GM12878 (cell line): ENCODE measurements around the gene SKIDA1.

Source experiments
- BHLHE40 ChIP-seq, 2 experiments: fragments of 450-650 bp in 1 of 2; IDR thresholded peaks; 2 replicates each; pipeline ENCODE4 v1.6.1; 2011 to 2017; ENCODE audit warnings: low read depth in 2 of 2, borderline replicate concordance in 1 of 2, improper control_type of control experiment in 1 of 2, low read length in 1 of 2, mild to moderate bottlenecking in 1 of 2
- CHD1 ChIP-seq: IDR thresholded peaks from 2 replicates; pipeline ENCODE4 v1.6.1; 2012; ENCODE audit warnings: low read depth, low read length, improper control_type of control experiment
- CREM ChIP-seq: IDR thresholded peaks from 2 replicates; pipeline ENCODE4 v1.6.1; 2014; ENCODE audit warnings: antibody characterized with exemption, low read depth
- CTCF ChIP-seq, 3 experiments: IDR thresholded peaks in 2 of 3; conservative IDR thresholded peaks in 1 of 3; 2 replicates each; pipeline ENCODE4 v1.5.1; 2011; ENCODE audit warnings: low read depth in 3 of 3, low read length in 3 of 3, mild to moderate bottlenecking in 3 of 3, control low read depth in 2 of 3, moderate library complexity in 2 of 3, inconsistent platforms in 1 of 3, mixed read lengths in 1 of 3; ENCODE audit not compliant: control insufficient read depth in 2 of 3, insufficient read depth in 1 of 3; ENCODE audit errors: extremely low read depth in 1 of 3
- ELK1 ChIP-seq: IDR thresholded peaks from 2 replicates; pipeline ENCODE4 v1.6.1; 2012; ENCODE audit warnings: low read depth, low read length, improper control_type of control experiment
- ESRRA ChIP-seq: IDR thresholded peaks from 2 replicates; pipeline ENCODE4 v1.6.1; 2012; ENCODE audit warnings: mild to moderate bottlenecking, low read length, improper control_type of control experiment
- EZH2 ChIP-seq: IDR thresholded peaks from 2 replicates; pipeline ENCODE4 v1.6.1; 2012; ENCODE audit warnings: low read depth, mild to moderate bottlenecking, control low read depth, inconsistent platforms, low read length, borderline replicate concordance; ENCODE audit not compliant: control insufficient read depth
- NFIC ChIP-seq: IDR thresholded peaks from 2 replicates; pipeline ENCODE4 v1.6.1; 2012; ENCODE audit warnings: low read depth, mild to moderate bottlenecking, inconsistent platforms, low read length, moderate library complexity
- RAD21 ChIP-seq: IDR thresholded peaks from 2 replicates; pipeline ENCODE4 v1.6.1; 2011; ENCODE audit warnings: mild to moderate bottlenecking, low read depth, low read length, moderate library complexity; ENCODE audit not compliant: insufficient read depth
- REST ChIP-seq: IDR thresholded peaks from 2 replicates; pipeline ENCODE4 v1.6.1; 2012; ENCODE audit warnings: mild to moderate bottlenecking, low read depth, low read length
- SP1 ChIP-seq: IDR thresholded peaks from one replicate; pipeline ENCODE4 v1.6.1; 2011; ENCODE audit warnings: low read depth, low read length
- TCF7 ChIP-seq: IDR thresholded peaks from 2 replicates; pipeline ENCODE4 v1.6.1; 2014; ENCODE audit warnings: antibody characterized with exemption, borderline replicate concordance

GRCh38 chr10:21516242-21517131 is 9.0 kb downstream of the SKIDA1 start:
- TF ChIP-seq CHD1, result no peak
- TF ChIP-seq REST, result no peak
- no peak for TF ChIP-seq CTCF (IDR thresholded peaks at IDR 0.05 in 2 of 3, conservative IDR thresholded peaks at IDR 0.05 in 1 of 3; ENCODE audit: control insufficient read depth in 2 of 3, extremely low read depth in 1 of 3, insufficient read depth in 1 of 3, low read depth in 3 of 3, low read length in 3 of 3)
- TF ChIP-seq RAD21, result no peak
- no peak for TF ChIP-seq NFIC
- TF ChIP-seq ELK1, result no peak
- TF ChIP-seq ESRRA, result no peak
- no peak for TF ChIP-seq TCF7
- TF ChIP-seq BHLHE40 (IDR thresholded peaks at IDR 0.05; ENCODE audit: borderline replicate concordance in 1 of 2, low read depth in 2 of 2, low read length in 1 of 2), result no peak
- TF ChIP-seq CREM, result no peak
- no peak for TF ChIP-seq SP1
- TF ChIP-seq EZH2, result no peak
